Measurements from ENCODE around the gene VAMP1. TPM values are rescaled to one million over a fixed set of nuclear protein-coding genes. Genes with fewer than 3 reads are reported as not detected.

Gene VAMP1
- total and polyA plus RNA-seq, 10 of the 15 experiments (the other 5 are each of a cell fraction or from before 2014, with no cell fraction given) = 4.8 to 123 (median 27.5) TPM

DNA sequence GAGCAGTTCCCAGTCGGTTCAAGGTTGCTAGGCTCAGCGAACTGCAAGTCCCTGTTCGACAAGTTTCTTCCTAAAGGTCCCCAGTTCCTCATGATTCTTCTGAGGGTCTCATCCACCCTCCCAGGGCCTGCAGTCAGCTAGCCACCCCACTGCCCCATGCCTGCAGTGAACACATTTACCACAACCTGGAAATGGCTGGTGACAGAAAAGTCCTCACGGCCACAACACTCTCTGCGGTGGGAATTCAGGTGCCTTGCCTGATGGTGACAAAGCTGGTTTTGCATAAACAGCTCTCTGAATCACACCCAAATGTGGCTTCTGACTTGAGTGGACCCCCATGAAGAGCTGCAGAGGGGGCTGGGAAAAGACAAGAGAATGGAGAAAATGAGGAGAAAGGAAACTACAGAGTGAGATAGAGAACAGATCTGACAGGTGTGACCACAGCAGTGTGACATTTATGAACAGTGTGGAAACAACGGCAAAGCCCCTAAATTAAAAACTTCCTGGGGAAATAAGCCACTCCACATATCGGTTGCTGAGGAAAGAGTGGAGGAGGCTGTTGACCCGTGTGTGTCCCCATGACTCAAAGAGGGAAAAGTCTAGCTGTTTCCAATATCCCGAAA lies 27.0 kb downstream of the VAMP1 start (continued):
- TF ChIP-seq NR2C1 (IDR thresholded peaks at IDR 0.05) (no peak), RCOR1 (conservative IDR thresholded peaks at IDR 0.05; ENCODE audit: low read depth, low read length) (no peak), RFX5 (IDR thresholded peaks at IDR 0.05; ENCODE audit: low read depth, low read length) (no peak), YBX1 (IDR thresholded peaks at IDR 0.05) (no peak), CHD1 (IDR thresholded peaks at IDR 0.05; ENCODE audit: low read depth, low read length) (no peak), SREBF2 (IDR thresholded peaks at IDR 0.05; ENCODE audit: low read length) (no peak), CEBPB (IDR thresholded peaks at IDR 0.05; ENCODE audit: borderline replicate concordance in 1 of 2, low read depth in 2 of 2, low read length in 2 of 2) (no peak), KAT2A (conservative IDR thresholded peaks at IDR 0.05; ENCODE audit: control insufficient read depth, low read depth, low read length) (no peak), STAT3 (IDR thresholded peaks at IDR 0.05; ENCODE audit: low read depth, low read length) (no peak), POLR2AphosphoS5 (IDR thresholded peaks at IDR 0.05; ENCODE audit: low read length) (peak; percentile 36; the same call in 1 of the 2 replicates), TARDBP (IDR thresholded peaks at IDR 0.05; ENCODE audit: borderline replicate concordance) (no peak), PAX5 (IDR thresholded peaks at IDR 0.05; ENCODE audit: borderline replicate concordance, low read depth, low read length) (no peak), NRF1 (conservative IDR thresholded peaks at IDR 0.05; ENCODE audit: low read depth, low read length) (no peak), EP300 (IDR thresholded peaks at IDR 0.05; ENCODE audit: borderline replicate concordance in 1 of 2, control insufficient read depth in 1 of 2, low read depth in 2 of 2, low read length in 2 of 2) (peak in 1 of 2 experiments; percentile 75; a peak in 2 of 4 replicates), BRCA1 (IDR thresholded peaks at IDR 0.05; ENCODE audit: low read depth, low read length) (no peak), RUNX3 (IDR thresholded peaks at IDR 0.05; ENCODE audit: low read length) (no peak), MEF2A (IDR thresholded peaks at IDR 0.05; ENCODE audit: insufficient read depth, low read depth, low read length) (no peak), POLR2A (IDR thresholded peaks at IDR 0.05; ENCODE audit: low read depth, low read length) (peak; percentile 68), STAT1 (conservative IDR thresholded peaks at IDR 0.05) (no peak)
- TF ChIP-seq, protein P1, sequence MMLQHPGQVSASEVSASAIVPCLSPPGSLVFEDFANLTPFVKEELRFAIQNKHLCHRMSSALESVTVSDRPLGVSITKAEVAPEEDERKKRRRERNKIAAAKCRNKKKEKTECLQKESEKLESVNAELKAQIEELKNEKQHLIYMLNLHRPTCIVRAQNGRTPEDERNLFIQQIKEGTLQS (IDR thresholded peaks at IDR 0.05; ENCODE audit: borderline replicate concordance, extremely low read depth, low read depth, low read length) = no peak
- TF ChIP-seq, protein P2, sequence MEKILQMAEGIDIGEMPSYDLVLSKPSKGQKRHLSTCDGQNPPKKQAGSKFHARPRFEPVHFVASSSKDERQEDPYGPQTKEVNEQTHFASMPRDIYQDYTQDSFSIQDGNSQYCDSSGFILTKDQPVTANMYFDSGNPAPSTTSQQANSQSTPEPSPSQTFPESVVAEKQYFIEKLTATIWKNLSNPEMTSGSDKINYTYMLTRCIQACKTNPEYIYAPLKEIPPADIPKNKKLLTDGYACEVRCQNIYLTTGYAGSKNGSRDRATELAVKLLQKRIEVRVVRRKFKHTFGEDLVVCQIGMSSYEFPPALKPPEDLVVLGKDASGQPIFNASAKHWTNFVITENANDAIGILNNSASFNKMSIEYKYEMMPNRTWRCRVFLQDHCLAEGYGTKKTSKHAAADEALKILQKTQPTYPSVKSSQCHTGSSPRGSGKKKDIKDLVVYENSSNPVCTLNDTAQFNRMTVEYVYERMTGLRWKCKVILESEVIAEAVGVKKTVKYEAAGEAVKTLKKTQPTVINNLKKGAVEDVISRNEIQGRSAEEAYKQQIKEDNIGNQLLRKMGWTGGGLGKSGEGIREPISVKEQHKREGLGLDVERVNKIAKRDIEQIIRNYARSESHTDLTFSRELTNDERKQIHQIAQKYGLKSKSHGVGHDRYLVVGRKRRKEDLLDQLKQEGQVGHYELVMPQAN (conservative IDR thresholded peaks at IDR 0.05) = no peak
- TF ChIP-seq, protein P3, sequence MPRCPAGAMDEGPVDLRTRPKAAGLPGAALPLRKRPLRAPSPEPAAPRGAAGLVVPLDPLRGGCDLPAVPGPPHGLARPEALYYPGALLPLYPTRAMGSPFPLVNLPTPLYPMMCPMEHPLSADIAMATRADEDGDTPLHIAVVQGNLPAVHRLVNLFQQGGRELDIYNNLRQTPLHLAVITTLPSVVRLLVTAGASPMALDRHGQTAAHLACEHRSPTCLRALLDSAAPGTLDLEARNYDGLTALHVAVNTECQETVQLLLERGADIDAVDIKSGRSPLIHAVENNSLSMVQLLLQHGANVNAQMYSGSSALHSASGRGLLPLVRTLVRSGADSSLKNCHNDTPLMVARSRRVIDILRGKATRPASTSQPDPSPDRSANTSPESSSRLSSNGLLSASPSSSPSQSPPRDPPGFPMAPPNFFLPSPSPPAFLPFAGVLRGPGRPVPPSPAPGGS (IDR thresholded peaks at IDR 0.05; ENCODE audit: borderline replicate concordance, insufficient read depth, low read depth, low read length, poor library complexity, severe bottlenecking) = peak; percentile 27
- TF ChIP-seq, protein P4, sequence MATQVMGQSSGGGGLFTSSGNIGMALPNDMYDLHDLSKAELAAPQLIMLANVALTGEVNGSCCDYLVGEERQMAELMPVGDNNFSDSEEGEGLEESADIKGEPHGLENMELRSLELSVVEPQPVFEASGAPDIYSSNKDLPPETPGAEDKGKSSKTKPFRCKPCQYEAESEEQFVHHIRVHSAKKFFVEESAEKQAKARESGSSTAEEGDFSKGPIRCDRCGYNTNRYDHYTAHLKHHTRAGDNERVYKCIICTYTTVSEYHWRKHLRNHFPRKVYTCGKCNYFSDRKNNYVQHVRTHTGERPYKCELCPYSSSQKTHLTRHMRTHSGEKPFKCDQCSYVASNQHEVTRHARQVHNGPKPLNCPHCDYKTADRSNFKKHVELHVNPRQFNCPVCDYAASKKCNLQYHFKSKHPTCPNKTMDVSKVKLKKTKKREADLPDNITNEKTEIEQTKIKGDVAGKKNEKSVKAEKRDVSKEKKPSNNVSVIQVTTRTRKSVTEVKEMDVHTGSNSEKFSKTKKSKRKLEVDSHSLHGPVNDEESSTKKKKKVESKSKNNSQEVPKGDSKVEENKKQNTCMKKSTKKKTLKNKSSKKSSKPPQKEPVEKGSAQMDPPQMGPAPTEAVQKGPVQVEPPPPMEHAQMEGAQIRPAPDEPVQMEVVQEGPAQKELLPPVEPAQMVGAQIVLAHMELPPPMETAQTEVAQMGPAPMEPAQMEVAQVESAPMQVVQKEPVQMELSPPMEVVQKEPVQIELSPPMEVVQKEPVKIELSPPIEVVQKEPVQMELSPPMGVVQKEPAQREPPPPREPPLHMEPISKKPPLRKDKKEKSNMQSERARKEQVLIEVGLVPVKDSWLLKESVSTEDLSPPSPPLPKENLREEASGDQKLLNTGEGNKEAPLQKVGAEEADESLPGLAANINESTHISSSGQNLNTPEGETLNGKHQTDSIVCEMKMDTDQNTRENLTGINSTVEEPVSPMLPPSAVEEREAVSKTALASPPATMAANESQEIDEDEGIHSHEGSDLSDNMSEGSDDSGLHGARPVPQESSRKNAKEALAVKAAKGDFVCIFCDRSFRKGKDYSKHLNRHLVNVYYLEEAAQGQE (IDR thresholded peaks at IDR 0.05; ENCODE audit: low read depth, low read length) = no peak
